HCT116 (cell line): Measurements from ENCODE around the gene ELFN2. TPM values are rescaled to one million over a fixed set of nuclear protein-coding genes. Genes with fewer than 3 reads are reported as not detected.

Experiments
- ATAC-seq: fragments of 200-7000 bp; cut with Tn5 transposase; 2 replicates; pipeline ENCODE4 v1.9.1; 2020; ENCODE audit warnings: mild to moderate bottlenecking, moderate library complexity
- BruUV-seq: library from RNA; stranded (reverse); fragments of 400-500 nt; replicated peaks from 2 replicates; lab custom pipeline; 2021; lab: Mats Ljungman, UMichigan
- CTCF ChIA-PET: fragments of 300-600 bp; sonication (Branson Sonifier 250); formaldehyde crosslinking; loops from one replicate; lab custom pipeline; 2021; ENCODE audit warnings: antibody characterized with exemption; lab: Charles Lee
- POLR2A ChIA-PET: fragments of 300-600, 350-600 bp; sonication (Branson Sonifier 250); formaldehyde crosslinking; loops from one replicate; lab custom pipeline; 2021; ENCODE audit warnings: antibody characterized with exemption; lab: Charles Lee
- RAD21 ChIA-PET, 2 experiments: fragments of 300-600 bp; sonication (Branson Sonifier 250); formaldehyde crosslinking; loops; one replicate each; lab custom pipeline; 2023; ENCODE audit warnings: low total read pairs in 2 of 2; ENCODE audit not compliant: uncharacterized antibody in 2 of 2, unreplicated experiment in 2 of 2, low non-redundant PET in 1 of 2; lab: Charles Lee
- DNase-seq: peaks from one replicate; pipeline ENCODE4 v3.0.0-alpha.2; 2010; ENCODE audit warnings: low read depth, low spot score
- H2AFZ ChIP-seq: fragments of 200-600 bp; shearing (Covaris generic), sonication (generic); 2 replicates; pipeline ENCODE4 v1.6.1; 2017; ENCODE audit warnings: low read depth, mixed run types, mixed read lengths, antibody characterized with exemption, low read length; ENCODE audit not compliant: poor library complexity, severe bottlenecking
- H3K27ac ChIP-seq: 2 replicates; pipeline ENCODE4 v1.5.1; 2012; ENCODE audit warnings: low read depth, low read length
- H3K27me3 ChIP-seq: fragments of 200-600 bp; sonication (generic); 2 replicates; pipeline ENCODE4 v1.6.1; 2016; ENCODE audit warnings: mixed run types, low read length, mixed read lengths; ENCODE audit not compliant: insufficient read depth
- H3K36me3 ChIP-seq, 2 experiments: fragments of 200-500 bp in 1 of 2; fragments of 200-600 bp in 1 of 2; sonication (Bioruptor generic) in 1 of 2; sonication (generic) in 1 of 2; 2 replicates each; pipeline versions ENCODE4 v1.5.1 to v1.6.1; 2014 to 2016; ENCODE audit warnings: low read length in 2 of 2, inconsistent platforms in 1 of 2, mixed read lengths in 1 of 2, mixed run types in 1 of 2; ENCODE audit not compliant: insufficient read depth in 2 of 2, control insufficient read depth in 1 of 2
- H3K4me1 ChIP-seq, 2 experiments: fragments of 200-600 bp in 1 of 2; sonication (generic) in 1 of 2; 2 replicates each; pipeline versions ENCODE4 v1.5.1 to v1.6.1; 2012 to 2017; ENCODE audit warnings: low read length in 2 of 2, inconsistent platforms in 1 of 2, mild to moderate bottlenecking in 1 of 2, mixed read lengths in 1 of 2, mixed run types in 1 of 2, moderate library complexity in 1 of 2; ENCODE audit not compliant: insufficient read depth in 2 of 2, control insufficient read depth in 1 of 2
- H3K4me2 ChIP-seq: fragments of 200-600 bp; sonication (generic); 2 replicates; pipeline ENCODE4 v1.6.1; 2017; ENCODE audit warnings: mixed run types, low read length, mixed read lengths
- H3K4me3 ChIP-seq, 2 experiments: fragments of 200-600 bp in 1 of 2; sonication (generic) in 1 of 2; replicated peaks in 1 of 2; 2 replicates each; pipeline ENCODE4 v1.5.1; 2011 to 2016; ENCODE audit warnings: low read length in 2 of 2, control low read depth in 1 of 2, low read depth in 1 of 2, mild to moderate bottlenecking in 1 of 2, mixed read lengths in 1 of 2, mixed run types in 1 of 2
- H3K79me2 ChIP-seq: fragments of 200-600 bp; sonication (generic); 2 replicates; pipeline ENCODE4 v1.6.1; 2017; ENCODE audit warnings: mild to moderate bottlenecking, mixed run types, low read length, moderate library complexity, mixed read lengths; ENCODE audit not compliant: insufficient read depth
- H3K9ac ChIP-seq: fragments of 200-600 bp; sonication (generic); 2 replicates; pipeline ENCODE4 v1.6.1; 2016; ENCODE audit warnings: low read length, mixed read lengths
- H3K9me2 ChIP-seq: fragments of 200-600 bp; sonication (generic), shearing (Covaris generic); 2 replicates; pipeline ENCODE4 v1.6.1; 2017; ENCODE audit warnings: mixed run types, mild to moderate bottlenecking, moderate library complexity; ENCODE audit not compliant: insufficient read depth
- H3K9me3 ChIP-seq, 2 experiments: fragments of 200-500 bp in 1 of 2; fragments of 200-600 bp in 1 of 2; sonication (Bioruptor generic) in 1 of 2; sonication (generic) in 1 of 2; 2 replicates each; pipeline ENCODE4 v1.6.1; 2014 to 2017; ENCODE audit warnings: low read length in 2 of 2, mixed read lengths in 2 of 2, inconsistent platforms in 1 of 2, low read depth in 1 of 2, mild to moderate bottlenecking in 1 of 2, mixed run types in 1 of 2, moderate library complexity in 1 of 2; ENCODE audit not compliant: control insufficient read depth in 1 of 2, insufficient read depth in 1 of 2
- H4K20me1 ChIP-seq: fragments of 200-600 bp; sonication (generic), shearing (Covaris generic); 2 replicates; pipeline ENCODE4 v1.6.1; 2017; ENCODE audit warnings: mixed run types, mild to moderate bottlenecking, moderate library complexity; ENCODE audit not compliant: insufficient read depth
- EGR1 ChIP-seq: IDR thresholded peaks from 2 replicates; pipeline ENCODE4 v1.6.1; 2012; ENCODE audit warnings: low read depth
- POLR2AphosphoS5 ChIP-seq: IDR thresholded peaks from 2 replicates; pipeline ENCODE4 v1.6.1; 2011; ENCODE audit warnings: mild to moderate bottlenecking, low read depth, low read length, moderate library complexity
- ZNF274 ChIP-seq: fragments of 200-500 bp; sonication (Bioruptor generic); IDR thresholded peaks from 2 replicates; pipeline ENCODE4 v1.6.1; 2014; ENCODE audit warnings: mild to moderate bottlenecking, low read depth, low read length, inconsistent platforms
- intact Hi-C: fragments of 100-400 bp; cut with micrococcal nuclease; formaldehyde crosslinking; loops from 2 replicates; pipeline ENCODE4 v1.10.0; 2022
- total RNA-seq: library from RNA; stranded (reverse); gene quantifications from one replicate; pipeline ENCODE4 v1.2.1, GENCODE V29; 2021; ENCODE audit not compliant: unreplicated experiment
- TF ChIP-seq, protein P1 (sequence below): IDR thresholded peaks from 2 replicates; pipeline ENCODE4 v1.6.1; 2011; ENCODE audit warnings: mild to moderate bottlenecking, low read length, moderate library complexity; ENCODE audit not compliant: insufficient replicate concordance; ENCODE audit errors: extremely low read depth
- TF ChIP-seq, protein P2 (sequence below), 3 experiments: fragments of 200-600 bp in 1 of 3; sonication (generic) in 1 of 3; IDR thresholded peaks in 2 of 3; conservative IDR thresholded peaks in 1 of 3; 2 replicates each; pipeline ENCODE4 v1.5.1; 2012 to 2017; ENCODE audit warnings: low read depth in 2 of 3, low read length in 2 of 3, antibody characterized with exemption in 1 of 3, borderline replicate concordance in 1 of 3, control low read depth in 1 of 3, mild to moderate bottlenecking in 1 of 3, mixed read lengths in 1 of 3, mixed run types in 1 of 3, moderate library complexity in 1 of 3; ENCODE audit not compliant: insufficient read depth in 1 of 3

Gene ELFN2
- total RNA-seq, 1 experiment from 2014 or later = 45.4 TPM

DNA sequence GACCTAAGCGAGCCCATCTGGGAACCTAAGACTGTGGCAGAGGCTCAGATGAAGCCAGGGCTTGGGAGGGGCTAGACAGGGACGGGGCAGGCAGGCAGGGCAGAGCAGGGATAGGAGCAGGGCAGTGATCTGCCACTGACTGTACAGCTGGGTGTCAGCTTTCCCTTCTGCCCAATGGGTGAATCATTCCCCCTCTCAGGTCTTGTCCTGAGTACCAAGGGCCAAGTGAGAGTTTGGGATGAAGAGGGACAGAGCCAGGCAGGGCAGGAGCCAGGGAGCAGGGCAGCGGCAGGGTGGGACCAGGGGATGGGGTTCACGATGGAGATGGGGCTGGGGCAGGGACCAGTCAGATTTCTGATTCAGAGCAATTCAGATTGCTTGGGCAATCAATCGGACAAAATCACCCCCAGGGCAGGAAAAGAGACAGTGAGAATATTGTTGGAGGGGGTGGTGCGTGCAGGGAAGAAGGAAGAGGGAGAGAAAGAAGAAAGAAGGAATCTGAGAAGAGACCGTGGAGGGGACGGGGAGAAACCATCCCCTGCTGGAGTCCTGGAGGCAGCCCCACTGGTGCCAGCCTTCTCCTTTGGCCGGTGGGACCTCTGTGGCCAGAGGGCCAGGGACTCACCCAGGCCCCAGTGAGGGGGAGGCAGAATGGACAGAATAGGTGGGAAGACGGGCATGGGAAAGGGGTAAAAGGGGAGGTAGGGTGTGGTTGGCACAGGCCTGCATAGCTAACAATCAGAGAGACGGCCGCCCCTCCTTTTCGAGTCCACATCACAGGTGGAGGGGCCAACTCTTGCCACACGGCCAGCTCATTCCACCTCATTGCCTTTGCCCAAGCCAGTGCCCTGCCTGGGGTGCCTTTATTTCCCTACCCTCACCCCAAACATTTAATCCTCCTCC, 97.8 kb downstream of the ELFN2 start:
- TF ChIP-seq, protein P1, sequence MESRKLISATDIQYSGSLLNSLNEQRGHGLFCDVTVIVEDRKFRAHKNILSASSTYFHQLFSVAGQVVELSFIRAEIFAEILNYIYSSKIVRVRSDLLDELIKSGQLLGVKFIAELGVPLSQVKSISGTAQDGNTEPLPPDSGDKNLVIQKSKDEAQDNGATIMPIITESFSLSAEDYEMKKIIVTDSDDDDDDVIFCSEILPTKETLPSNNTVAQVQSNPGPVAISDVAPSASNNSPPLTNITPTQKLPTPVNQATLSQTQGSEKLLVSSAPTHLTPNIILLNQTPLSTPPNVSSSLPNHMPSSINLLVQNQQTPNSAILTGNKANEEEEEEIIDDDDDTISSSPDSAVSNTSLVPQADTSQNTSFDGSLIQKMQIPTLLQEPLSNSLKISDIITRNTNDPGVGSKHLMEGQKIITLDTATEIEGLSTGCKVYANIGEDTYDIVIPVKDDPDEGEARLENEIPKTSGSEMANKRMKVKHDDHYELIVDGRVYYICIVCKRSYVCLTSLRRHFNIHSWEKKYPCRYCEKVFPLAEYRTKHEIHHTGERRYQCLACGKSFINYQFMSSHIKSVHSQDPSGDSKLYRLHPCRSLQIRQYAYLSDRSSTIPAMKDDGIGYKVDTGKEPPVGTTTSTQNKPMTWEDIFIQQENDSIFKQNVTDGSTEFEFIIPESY = peak; percentile 25
- TF ChIP-seq, protein P2, sequence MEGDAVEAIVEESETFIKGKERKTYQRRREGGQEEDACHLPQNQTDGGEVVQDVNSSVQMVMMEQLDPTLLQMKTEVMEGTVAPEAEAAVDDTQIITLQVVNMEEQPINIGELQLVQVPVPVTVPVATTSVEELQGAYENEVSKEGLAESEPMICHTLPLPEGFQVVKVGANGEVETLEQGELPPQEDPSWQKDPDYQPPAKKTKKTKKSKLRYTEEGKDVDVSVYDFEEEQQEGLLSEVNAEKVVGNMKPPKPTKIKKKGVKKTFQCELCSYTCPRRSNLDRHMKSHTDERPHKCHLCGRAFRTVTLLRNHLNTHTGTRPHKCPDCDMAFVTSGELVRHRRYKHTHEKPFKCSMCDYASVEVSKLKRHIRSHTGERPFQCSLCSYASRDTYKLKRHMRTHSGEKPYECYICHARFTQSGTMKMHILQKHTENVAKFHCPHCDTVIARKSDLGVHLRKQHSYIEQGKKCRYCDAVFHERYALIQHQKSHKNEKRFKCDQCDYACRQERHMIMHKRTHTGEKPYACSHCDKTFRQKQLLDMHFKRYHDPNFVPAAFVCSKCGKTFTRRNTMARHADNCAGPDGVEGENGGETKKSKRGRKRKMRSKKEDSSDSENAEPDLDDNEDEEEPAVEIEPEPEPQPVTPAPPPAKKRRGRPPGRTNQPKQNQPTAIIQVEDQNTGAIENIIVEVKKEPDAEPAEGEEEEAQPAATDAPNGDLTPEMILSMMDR (IDR thresholded peaks at IDR 0.05 in 2 of 3, conservative IDR thresholded peaks at IDR 0.05 in 1 of 3; ENCODE audit: borderline replicate concordance in 1 of 3, insufficient read depth in 1 of 3, low read depth in 2 of 3, low read length in 2 of 3) = 0 out of 6 replicates have a peak, but pooled peaks of 1 of the 3 experiments have one; percentile 22
- TF ChIP-seq ZNF274 = no peak
- peak; percentile 22 for TF ChIP-seq POLR2AphosphoS5
- TF ChIP-seq EGR1 = no peak
- Histone ChIP-seq H3K9ac (peak overlapping the region; percentile 81), H3K9me3 (no peaks in the 10 kb centered on the region), H4K20me1 (no peaks in the 10 kb centered on the region), H3K79me2 (peaks cover 10% of the 10 kb centered on the region; the same call in 1 of the 2 replicates), H3K4me3 (peak overlapping the region in 1 of 2 experiments; percentile 12; a peak in 1 of 4 replicates), H3K4me1 (peaks cover 84 to 97% of the 10 kb centered on the region in 2 experiments), H3K4me2 (peak overlapping the region; percentile 83), H3K27ac (peak overlapping the region; percentile 100), H2AFZ (no peak overlapping the region), H3K36me3 (no peaks in the 10 kb centered on the region), H3K9me2 (no peaks in the 10 kb centered on the region), H3K27me3 (no peaks in the 10 kb centered on the region)
- intact Hi-C loops = loop anchor here (2.0 kb wide), 1 partner anchor 127 kb away; no protein-coding TSS in a partner anchor
- ChIA-PET POLR2A (interaction anchor here (0.6 to 6.8 kb wide), 7 partner anchors 7 to 127 kb away, joined by 3 to 152 read pairs (median 9); no protein-coding TSS in a partner anchor), RAD21 (interaction anchor here (0.5 to 3.7 kb wide), 6 partner anchors 12 to 183 kb away, joined by 3 to 24 read pairs (median 7); no protein-coding TSS in a partner anchor), CTCF (interaction anchor here (0.6 to 5.7 kb wide), 7 partner anchors 9 to 237 kb away, joined by 3 to 101 read pairs (median 15); no protein-coding TSS in a partner anchor)
- ATAC-seq (peak; percentile 45), DNase-seq (no peak)
- BruUV-seq = no TSS peak
